ENCODE measurements around the gene JAG1.

DNA sequence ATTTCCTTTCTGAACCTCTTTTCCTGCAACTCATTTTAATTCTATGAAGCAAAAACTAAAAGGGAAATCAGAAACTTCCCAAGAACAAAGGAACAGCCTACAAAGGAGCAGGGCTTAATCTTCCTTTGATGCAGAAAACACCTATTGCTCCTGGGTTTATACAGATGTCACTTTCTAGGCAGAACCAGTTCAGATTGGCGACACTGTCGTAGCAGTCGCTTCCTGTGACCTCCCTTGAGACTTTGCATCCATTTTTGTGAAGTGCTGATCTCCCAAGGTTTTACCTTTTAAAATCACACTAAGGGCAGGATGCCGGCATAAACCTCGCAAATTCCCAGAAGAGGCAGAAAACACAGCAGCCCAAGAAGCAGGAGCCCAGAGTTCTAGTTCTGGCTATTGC is 40.1 kb downstream of the JAG1 start:
- TF ChIP-seq POLR2A (IDR thresholded peaks at IDR 0.05) (no peak), CTCF (IDR thresholded peaks at IDR 0.05) (no peak)
